ENCODE results near the gene KSR1.

KSR1 gene

DNA sequence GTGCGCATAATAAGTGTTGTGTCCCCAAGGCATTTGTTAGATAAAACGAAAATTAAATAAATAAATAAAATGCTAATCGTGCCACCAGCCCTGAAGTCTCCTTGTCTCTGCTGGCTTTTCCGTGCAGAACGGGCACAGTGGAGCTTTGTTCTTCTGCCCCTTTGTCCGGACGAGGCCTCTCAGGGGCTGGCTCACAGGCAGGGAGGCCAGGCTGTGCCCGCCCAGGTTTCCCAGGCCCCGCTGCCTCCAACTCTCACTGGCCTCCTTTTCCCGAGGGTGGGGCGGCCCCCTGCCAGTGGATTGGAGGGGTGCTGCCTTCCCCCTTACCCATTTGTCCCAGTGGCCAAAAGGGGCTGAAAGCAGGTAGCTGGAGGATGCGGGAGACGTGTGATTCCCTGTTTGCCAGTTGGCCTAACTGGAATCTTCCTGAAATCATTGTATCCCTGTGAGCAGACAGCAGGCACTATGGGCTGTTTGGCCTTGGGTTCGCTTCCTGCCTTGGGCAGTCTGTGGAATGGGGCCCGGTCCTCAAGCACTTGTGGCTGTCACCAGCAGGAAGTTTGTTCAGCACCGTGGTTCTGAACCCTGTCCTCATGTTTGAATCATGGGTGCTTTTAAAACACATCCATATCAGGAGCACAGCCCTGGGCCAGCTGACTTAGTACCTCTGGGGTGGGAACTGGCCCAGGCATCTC, 64.4 kb downstream of the KSR1 start:
- DNase-seq, result no peak

DNA sequence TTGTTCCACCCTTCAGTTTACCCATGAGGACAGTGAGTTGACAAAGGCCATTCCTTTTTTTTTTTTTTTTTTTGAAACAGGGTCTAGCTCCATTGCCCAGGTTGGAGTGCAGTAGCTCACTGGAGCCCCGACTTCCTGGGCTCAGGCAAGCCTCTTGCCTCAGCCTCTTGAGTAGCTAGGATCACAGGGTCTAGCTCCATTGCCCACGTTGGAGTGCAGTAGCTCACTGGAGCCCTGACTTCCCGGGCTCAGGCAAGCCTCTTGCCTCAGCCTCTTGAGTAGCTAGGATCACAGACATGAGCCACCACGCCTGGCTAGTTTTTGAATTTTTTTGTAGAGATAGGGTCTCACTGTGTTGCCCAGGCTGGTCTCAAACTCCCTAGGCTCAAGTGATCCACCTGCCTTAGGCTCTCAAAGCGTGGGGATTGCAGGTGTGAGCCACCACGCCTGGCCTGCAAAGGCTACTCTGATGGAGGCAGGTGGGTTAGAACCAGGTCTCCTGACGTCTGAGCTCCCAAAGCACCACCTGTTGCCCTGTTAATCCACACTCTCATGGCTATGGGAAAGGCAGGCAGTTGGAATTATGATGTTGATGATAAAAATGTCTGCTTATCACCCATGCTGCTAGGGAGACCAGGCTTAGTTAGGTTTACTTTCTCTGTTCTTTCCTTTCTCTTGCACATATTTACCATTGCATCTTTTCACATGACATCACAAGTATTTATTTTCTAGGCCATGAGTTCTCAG, 65.2 kb downstream of the KSR1 start:
- no peak for DNase-seq

DNA sequence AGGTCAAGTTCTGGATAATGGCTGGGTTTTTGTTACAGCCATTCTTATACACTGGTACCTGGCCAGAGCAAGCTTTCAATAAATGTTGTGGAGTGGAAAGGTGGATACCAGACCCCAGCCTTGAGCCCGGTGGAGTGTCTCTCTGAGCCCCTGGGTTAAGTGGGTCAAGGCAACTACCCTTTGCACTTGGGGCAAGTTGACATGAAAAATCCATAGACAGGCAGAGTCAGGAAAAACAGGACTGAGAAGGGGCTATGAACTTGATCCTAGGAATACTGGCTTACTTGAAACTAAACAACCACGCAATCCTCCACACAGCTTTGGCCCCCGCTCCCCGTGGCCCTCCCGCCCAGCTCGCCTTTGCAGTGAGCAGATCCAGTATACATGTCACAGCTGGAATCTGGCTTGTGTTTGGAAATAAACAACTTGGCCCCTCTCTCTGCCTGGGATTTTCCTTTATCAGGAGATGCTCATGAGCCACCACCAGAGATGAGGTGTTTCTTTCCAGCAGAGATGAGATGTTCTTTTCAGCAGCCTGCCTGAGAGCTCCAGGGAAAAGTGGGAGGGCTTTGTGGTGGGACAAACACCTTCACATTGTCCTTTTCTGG, 65.9 kb downstream of the KSR1 start:
- no peak for DNase-seq

DNA sequence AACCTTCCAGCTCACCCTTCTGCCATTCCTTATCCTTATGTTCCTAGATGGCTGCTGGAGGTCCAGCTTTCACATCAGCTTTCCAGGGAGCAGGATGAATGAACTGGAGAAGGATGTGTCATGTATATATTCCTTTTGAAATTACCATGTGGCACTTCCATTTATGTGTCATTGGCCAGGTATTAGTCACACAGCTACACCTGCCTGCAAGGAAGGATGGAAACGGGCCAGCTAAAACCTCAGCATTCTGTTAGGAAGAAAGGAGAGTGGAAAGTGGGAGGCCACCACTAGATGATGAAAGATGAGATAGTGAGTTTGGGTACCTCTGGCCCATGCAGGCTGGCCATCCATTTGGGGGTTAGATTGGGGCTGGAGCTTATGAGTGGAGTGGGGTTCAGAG, 67.5 kb downstream of the KSR1 start:
- no peak for DNase-seq

DNA sequence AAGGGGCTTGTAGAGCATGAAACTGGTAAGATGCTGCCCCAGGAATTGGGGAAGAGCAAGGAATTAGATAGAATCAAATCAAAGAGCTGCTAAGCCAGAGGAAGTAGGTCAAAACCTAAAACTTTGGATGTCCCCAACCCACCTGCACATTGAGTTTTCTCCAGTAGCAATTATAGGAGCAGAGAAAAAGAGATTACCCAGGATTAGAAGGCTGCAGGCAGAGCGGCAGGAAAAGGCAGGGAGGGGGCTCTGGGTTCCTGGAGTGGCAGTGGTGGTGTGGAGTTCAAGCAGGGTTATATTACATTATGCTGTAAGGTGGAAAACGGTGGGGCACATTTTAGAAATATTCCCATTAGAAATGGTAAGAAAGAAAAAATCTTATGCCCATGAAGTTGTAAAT, 68.3 kb downstream of the KSR1 start:
- DNase-seq, result no peak

DNA sequence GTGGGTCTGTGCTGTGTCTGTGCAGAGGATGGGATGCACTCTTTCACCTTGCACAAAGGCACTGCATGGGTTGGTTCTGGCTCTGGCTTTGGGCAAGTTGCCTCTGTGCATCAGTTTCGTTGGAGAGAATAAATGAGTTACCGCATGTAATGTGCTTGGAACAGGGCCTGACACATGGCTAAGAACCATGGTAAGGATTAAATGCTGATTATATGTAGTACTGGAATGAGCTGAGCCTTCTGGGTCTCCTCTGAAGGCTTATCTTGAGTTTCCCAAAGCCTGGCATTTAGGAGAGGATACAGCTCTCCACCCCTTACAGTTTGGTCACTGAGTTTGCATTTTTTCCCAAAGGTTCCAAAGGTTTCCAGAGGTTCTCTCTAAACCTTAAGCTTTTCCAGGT, 69.1 kb downstream of the KSR1 start:
- DNase-seq, result no peak

DNA sequence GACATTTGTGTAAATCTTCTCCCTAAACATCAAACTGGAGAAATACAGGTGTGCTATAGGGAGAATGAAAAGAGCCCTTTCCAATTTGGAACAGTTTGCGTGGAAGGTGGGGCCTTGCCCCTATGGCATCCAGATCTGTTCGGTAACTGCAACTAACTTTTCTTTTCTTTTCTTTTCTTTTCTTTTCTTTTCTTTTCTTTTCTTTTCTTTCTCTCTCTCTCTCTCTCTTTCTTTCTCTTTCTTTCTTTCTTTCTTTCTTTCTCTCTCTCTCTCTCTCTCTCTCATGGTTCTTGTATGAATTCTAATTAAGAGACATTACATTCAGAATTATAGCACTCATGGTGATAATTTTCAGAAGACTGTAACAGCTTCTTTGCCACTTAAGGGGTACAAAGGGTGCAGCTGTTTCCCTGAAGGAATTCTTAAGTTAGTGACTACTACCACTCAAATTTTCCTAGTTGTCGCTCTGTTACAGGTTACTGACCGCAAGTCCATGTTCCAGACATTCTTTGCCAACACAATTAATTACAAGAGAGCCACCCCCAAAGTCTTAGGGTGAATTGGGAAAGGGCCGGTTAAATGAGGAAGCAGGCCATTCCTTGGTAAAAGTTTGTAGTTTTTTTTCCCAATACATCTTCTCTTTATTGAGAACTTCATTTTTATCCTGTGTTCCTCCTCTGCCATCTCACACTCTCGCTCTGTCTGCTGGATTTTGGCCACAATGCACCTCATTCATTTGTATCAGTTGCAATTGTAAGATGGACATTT, 69.8 kb downstream of the KSR1 start:
- no peak for DNase-seq

DNA sequence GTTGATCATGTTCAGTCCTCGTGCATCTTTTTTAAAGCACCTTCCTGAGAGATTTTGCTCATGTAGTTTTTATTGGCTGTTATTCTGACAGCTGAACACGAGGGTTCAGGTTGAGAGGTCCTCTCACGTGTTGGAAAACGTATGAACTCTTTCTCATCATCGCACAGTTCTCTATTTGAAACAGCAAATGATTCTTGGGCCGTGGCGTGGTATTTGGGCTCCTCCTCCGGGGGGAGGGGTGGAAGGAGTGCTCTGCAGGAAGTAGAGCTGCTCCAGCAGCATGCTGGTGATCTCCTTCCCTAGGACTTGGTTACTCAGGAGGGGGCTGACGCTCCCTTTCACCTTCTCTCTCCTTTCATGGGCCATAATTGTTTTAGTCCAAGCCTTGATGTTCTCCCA, 70.4 kb downstream of the KSR1 start:
- no peak for DNase-seq

DNA sequence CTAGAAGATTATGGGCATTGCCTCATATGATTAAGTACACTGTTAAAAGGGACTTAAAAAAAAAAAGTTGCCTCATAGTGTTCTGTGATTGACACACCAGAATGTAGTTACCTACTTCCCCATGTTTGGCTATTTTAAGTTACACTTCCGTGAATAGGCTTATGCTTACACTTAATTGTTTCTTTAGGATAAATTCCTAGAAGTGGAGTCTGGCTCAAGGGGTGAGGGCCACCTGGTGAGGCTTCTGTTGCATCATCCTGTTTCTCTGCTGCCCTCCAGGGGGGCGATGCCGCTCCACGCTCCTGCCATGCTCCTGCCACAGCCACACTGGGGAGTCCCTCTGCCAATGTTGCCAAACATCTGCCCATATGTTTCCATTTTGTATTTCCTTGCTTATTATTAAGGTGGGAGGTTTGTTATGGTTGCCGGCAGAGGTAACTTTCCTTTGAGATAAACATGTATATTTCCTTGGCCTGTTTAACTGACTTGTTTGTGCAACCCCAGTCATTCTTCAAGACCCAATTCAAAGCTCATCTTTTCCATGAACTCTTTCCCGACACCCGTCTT, 73.1 kb downstream of the KSR1 start:
- no peak for DNase-seq

DNA sequence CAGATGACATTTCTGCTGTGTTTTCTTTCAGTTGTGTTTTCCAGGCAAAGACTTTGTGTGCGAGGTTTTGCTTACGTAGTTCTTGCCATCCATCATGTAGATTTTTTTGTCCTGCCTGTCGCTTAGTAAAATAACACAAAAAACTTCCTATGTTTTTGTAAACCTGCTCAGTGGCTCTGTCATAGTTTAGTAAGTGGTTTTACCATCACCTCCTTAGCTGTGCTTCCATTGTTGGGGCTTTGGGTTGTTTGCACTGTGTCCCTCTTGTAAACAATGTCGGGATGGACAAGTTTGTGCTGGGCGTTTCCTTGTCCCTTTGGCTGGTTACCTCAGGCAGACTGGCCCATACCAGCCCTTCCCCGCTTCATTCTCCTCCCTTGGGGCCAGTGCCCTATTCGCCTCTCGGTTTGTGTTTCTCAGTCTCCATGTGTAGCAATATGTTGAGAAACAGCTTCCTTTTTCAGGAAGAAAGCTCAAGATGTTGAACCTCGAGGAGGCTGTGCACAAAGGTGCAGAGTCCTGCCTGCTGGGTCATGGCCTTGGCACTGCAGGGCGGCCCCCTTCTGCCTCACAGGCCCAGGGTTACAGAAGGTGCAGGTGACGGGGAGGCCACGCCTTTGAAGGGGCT, 74.6 kb downstream of the KSR1 start:
- no peak for DNase-seq

DNA sequence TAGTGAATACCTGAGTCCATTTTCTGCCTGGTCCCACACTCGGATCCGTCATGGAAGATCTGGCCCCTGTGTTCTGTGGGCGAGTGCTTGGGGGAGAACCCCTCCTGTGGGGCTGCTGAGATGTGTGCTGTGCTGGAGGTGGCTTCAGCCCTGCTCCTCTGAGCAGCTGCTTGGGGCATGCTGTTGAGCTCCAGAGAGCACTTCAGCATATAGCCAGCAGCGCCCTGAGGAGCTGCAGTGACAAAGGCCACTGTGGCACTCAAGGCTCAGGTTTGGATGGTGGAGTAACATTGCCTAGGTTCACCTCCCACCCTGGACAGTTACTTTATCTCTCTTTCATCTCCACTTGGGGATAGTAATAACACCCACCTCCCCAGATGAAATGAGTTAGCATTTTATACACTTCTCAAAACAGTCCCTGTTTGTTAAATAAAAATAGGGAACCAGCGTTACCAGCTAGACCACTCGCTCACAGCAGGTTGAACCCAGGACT, 75.3 kb downstream of the KSR1 start:
- no peak for DNase-seq

DNA sequence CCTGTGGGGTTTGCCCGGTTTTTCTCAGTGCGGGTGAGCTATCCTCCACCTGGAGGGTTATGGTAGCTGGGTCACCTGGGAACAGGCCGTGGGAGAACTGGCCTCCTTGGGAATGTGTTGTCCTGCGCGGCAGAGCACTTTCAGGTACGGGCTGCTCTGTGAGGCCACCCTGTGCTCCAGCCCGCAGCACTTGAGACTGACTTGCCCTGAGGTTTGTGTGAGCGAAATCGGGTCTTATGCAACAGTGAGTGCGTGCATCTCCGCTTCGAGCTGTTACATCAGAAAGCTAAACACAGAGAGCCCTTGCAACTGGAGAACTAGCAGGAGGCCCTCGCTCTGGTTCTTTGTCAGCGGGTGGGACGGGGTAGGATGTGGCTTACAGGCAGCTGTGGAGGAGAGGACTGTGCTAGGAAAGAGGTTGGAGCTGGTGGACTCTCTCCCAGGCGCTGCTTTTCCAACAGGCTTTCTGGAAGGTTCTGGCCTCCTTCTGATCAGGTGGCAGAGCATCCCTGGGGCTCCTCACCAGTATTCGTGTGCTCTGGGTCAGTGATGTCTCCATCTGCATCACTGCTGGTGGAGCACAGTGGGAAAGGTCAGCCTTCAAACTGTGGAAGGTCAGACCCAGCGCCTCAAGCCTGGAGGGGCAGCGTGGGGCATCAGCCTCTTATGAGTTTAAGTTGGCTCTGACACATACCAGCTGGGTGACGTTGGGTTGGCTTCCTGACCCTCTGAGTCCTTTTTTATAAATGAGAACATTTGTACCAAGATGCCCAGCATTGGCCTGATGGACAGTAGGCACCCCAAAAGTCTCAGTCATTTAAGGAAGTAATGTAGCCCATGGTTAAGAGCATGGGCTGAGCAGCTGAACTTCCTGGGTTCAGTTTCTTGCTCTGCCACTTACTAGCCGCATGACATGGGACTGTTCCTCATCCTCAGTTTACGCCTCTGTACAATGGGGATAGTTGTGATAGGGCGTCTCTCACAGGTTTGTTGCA, 76.3 kb downstream of the KSR1 start:
- DNase-seq, result no peak

DNA sequence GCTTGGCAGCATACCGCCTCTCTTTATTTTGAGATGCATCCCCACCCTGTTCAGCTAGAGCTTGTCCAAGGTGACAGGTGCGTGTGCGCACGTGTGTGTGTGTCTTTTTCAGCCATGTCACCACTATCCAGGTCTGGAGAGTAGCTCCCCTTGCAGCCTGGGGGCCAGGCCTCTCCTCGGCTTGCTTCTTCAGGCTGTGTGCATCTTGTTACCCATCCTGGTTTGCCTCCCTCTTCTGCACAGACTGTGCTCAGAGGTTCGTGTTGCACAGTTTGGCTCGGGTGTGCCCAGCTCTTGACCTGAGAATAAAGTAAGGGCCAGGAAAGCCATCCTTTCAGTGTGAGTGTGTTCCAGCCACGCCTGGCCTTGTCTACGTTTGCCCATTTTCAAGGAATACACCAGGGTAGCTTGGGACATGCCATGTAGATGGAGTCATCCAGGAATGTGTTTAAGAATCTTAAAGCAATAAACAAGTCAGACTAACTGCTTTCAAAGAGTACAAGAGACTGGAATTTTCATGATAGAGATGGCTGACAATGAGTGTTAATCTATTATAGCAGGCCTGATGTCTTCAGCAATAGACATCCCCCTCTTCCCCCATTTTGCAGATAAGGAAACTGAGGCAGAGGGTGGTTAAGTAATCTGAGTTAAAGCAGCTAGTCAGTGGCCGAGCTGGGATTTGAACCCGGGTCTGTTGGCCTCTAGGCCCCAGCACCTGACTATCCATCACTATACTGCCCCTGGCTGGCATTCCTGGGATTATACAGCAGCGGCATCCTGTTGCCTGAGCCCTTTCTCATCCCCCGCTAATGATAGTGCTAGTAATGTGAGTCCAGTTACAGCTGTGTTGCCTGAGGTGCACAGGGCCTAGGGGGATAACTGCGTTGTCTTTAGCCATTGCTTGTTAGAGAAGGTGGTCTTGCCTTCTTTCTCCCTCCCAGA, 77.9 kb downstream of the KSR1 start:
- no peak for DNase-seq

DNA sequence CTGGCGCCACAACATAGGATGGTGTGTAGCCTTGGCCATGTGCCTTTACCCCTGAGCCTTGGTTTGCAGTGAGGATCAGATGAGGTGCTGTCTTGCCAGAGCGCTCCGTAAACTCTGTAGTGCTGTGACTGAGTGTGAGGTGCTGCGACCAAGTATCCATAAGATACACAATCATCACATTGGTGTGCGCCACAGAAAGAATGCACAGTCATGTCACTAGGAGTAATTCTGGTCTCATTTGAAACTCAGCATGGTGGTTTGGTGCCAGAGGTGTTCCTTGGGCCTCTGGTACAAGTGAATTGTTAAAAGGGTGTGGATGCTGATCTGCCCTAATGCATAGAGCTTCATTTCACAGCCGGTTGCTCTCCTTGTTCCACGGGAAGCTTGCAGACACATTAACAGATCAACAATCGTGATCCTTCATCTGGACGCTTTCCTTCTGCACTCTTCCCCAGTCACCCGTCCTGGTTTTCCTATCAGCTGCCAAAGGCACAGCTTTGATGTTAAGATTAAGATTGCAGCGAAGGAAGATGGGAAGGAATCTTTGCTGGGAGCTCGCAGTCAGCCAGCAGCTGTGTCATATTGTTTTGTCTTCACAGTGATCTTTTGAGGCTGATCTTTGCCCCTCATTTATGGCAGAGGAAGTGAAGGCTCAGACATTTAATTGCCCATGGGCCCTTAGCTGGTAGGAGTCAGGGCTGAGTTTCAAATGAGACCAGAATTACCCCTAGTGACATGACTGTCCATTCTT, 79.1 kb downstream of the KSR1 start:
- DNase-seq, result no peak

DNA sequence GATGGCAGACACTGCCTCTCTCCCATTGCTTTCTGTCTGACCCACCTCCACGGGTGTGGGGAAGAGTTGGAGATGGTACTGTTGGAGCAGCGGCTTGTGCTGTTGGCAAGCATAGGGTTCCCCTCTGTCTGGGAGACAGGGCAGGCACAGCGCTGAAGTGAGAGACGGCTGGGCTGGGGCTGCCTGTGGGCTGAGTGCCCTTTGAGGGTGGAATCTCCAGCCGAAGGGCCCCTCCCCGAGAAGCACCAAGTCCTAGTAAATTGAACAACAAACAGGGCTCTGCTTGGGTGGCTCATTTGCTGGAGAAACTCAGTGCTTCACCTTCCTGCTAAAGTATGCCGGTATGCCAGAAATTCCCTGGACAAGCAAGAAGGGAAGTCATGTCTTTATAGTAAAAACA, 79.7 kb downstream of the KSR1 start:
- no peak for DNase-seq

DNA sequence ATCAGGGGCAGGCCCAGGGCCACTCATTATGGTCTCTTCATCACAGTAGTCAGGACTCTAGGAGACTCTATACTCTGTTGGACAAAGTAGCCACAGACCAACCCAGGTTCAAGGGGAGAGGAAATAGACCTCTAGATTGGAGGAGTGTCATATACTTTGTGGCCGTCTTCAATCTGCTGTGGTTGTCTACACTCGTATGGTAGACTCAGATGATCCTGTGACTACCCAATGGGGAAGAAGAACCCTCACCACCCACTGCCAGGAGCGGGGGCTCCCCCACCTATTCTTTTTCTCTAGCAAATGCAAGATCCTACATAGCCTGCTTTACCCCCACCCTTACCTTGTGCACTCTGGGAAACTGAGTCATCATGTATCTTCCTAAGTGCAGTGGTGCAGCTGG, 80.5 kb downstream of the KSR1 start:
- DNase-seq, result no peak

DNA sequence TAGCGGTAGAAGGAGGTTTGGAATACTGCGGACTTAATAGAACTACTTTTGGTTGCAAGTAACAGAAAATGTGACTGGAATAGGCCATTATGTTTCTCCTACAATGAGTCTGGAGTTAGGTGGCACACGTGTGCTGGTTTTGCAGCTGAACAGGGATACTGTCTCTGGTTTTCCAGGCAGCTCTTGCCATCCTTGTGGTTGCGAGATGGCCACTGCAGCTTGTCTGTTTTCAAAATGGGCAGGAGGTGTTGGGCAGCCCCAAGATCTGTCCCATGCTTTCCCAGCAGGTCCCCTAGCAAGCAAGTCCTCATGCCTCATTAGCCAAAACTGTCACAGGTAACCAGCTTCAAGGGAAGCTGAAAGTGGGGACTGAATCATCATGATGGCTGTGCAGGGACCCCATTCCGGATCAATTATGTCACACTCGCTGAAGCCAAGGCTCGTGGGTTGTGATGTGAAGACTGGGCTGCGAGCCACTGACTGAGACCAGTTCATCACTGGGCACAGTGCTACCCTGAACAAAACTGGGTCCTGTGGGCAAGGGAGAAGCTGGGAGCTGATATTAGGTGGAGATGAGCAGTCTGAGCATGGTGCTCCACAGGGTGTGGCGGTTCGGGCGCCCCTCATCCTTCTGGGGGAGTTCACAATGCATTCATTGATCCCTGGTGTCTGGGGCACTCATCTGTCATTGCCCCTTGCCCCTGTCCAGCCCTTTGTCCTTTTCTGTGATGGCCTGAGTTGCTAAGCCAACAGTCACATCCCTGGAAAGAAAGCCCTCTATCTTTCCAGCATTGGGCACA, 82.1 kb downstream of the KSR1 start:
- no peak for DNase-seq

DNA sequence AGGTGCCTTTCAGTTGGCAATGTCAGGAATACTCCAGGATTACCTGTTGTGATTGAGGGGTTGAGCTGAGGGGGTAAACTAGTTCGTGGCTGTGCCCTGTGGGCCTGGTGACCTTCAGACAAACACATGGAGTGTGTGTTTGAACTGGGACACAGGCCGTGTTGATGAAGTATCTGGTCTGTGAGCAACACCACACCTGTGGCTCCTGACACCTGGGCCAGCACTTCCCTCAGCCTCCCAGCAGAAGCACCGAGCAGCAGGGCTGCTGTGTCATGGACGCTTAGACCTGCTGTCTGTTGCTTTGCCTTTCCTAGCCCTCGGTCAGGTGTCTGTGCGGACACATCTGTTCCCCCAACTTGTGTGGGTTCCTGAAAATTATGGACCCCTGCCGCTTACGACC, 82.9 kb downstream of the KSR1 start:
- DNase-seq, result no peak
